ENCODE measurements around the gene VSIG4. TPM values are rescaled to one million over a fixed set of nuclear protein-coding genes. Genes with fewer than 3 reads are reported as not detected.

Gene VSIG4
- total and polyA plus RNA-seq, 2 of the 8 experiments (the other 6 are each of a cell fraction or from before 2014, with no cell fraction given): not detected

GRCh38 chrX:66015900-66016689 is 23.8 kb downstream of the VSIG4 start:
- H3K36me3 ChIP-seq (ENCODE audit: control insufficient read depth in 2 of 4, insufficient read depth in 4 of 4, low read length in 3 of 4): no peaks in the 10 kb centered on the region
- no peak overlapping the region for H4K8ac ChIP-seq (ENCODE audit: extremely low read depth, insufficient read depth, low read length)
- H3K27ac ChIP-seq (ENCODE audit: low read depth, low read length): no peak overlapping the region
- H3K27me3 ChIP-seq (replicated peaks in 1 of 4; ENCODE audit: control insufficient read depth in 3 of 4, extremely low read depth in 1 of 4, insufficient read depth in 3 of 4, low read length in 3 of 4): no peaks in the 10 kb centered on the region
- TF ChIP-seq HDAC6 (IDR thresholded peaks at IDR 0.05; ENCODE audit: low read depth, low read length): no peak
- TF ChIP-seq KDM4A (IDR thresholded peaks at IDR 0.05; ENCODE audit: low read depth, low read length, severe bottlenecking): no peak
- TF ChIP-seq EGR1 (IDR thresholded peaks at IDR 0.05; ENCODE audit: borderline replicate concordance, low read depth, low read length): no peak
- no peak for TF ChIP-seq SIRT6 (IDR thresholded peaks at IDR 0.05; ENCODE audit: low read length)
- TF ChIP-seq RXRA (IDR thresholded peaks at IDR 0.05; ENCODE audit: insufficient read depth, low read depth, low read length): no peak
- H2BK15ac ChIP-seq (ENCODE audit: low read length): no peak overlapping the region
- FAIRE-seq (no peak), DNase-seq (ENCODE audit: low read depth in 1 of 2, low spot score in 2 of 2) (no peak)
- no peak overlapping the region for H3K14ac ChIP-seq (ENCODE audit: insufficient read length)
- H2BK20ac ChIP-seq (ENCODE audit: low read length): no peak overlapping the region
- no peaks in the 10 kb centered on the region; a peak in 2 of 7 replicates for H3K4me1 ChIP-seq (replicated peaks in 1 of 4; ENCODE audit: control insufficient read depth in 3 of 4, insufficient read depth in 4 of 4, low read length in 3 of 4)
- no peak overlapping the region for H3K18ac ChIP-seq (ENCODE audit: extremely low read depth, low read length)
- peaks cover 0 to 19% of the 10 kb centered on the region in 2 experiments; a peak in 1 of 4 replicates for H3K9me3 ChIP-seq (ENCODE audit: insufficient read depth in 2 of 2, low read depth in 1 of 2, low read length in 1 of 2)
- no peak overlapping the region for H3K56ac ChIP-seq (replicated peaks; ENCODE audit: insufficient read length, low read depth, low read length)
- H3K9ac ChIP-seq (replicated peaks in 1 of 4; ENCODE audit: extremely low read depth in 1 of 4, low read depth in 3 of 4, low read length in 3 of 4): no peak overlapping the region
- H2BK120ac ChIP-seq (replicated peaks; ENCODE audit: low read depth, low read length): no peak overlapping the region
- no peak overlapping the region for H2AK5ac ChIP-seq (ENCODE audit: low read depth, low read length)
- H2BK12ac ChIP-seq (ENCODE audit: low read depth, low read length): no peak overlapping the region
- H3K23ac ChIP-seq (ENCODE audit: insufficient read length): no peak overlapping the region
- no peak overlapping the region for H3K4me3 ChIP-seq (ENCODE audit: extremely low read depth in 1 of 4, insufficient read depth in 2 of 4, low read depth in 3 of 4, low read length in 4 of 4)
- WGBS, 2 experiments (ENCODE audit: extremely low coverage in 1 of 2, insufficient coverage in 1 of 2, insufficient read length in 1 of 2, insufficient replicate concordance in 2 of 2, low coverage in 1 of 2, low lambda C conversion rate in 2 of 2, missing lambda C conversion rate in 1 of 2): 82% methylated on average over 1 of the region's 1 CpG; no CpG with 5 or more reads in 1 of the 2 experiments
- H3K79me2 ChIP-seq (ENCODE audit: control insufficient read depth in 1 of 2, insufficient read depth in 2 of 2, low read length in 2 of 2): no peaks in the 10 kb centered on the region
- H3K79me1 ChIP-seq (ENCODE audit: low read depth, low read length): no peaks in the 10 kb centered on the region
- no peak overlapping the region for H2BK5ac ChIP-seq (ENCODE audit: low read depth, low read length)
- no peak overlapping the region for H3K4ac ChIP-seq (replicated peaks; ENCODE audit: insufficient read length, low read depth, low read length)
- H4K91ac ChIP-seq (replicated peaks; ENCODE audit: insufficient read length, low read length): no peak overlapping the region
- H4K20me1 ChIP-seq (replicated peaks in 1 of 2; ENCODE audit: control insufficient read depth in 1 of 2, insufficient read depth in 2 of 2, low read length in 2 of 2): no peaks in the 10 kb centered on the region
- no peak overlapping the region for H4K5ac ChIP-seq (ENCODE audit: insufficient read length, low read depth, low read length)
- H3K4me2 ChIP-seq (ENCODE audit: insufficient read depth in 1 of 2, low read depth in 2 of 2, low read length in 2 of 2): no peak overlapping the region
- H3K23me2 ChIP-seq (ENCODE audit: low read depth, low read length): no peaks in the 10 kb centered on the region
- H2AFZ ChIP-seq (ENCODE audit: low read length): no peak overlapping the region
- POLR2A ChIA-PET (ENCODE audit: partially characterized antibody): no interaction called here
- CTCF ChIA-PET (ENCODE audit: partially characterized antibody): interaction anchor here (1.2 kb wide), 1 partner anchor 15 kb away, joined by 3 read pairs; no protein-coding TSS in a partner anchor

Data from H1 (cell line).